HG03060 (cell line): ENCODE results near the gene CMPK1.
"Not testable (repeated sequence)": the region's sequence is repeated elsewhere in the genome, so short reads cannot be mapped to it uniquely, and the experiment has no call there.

Experiments used
- ATAC-seq: cut with Tn5 transposase; IDR thresholded peaks from one replicate; pipeline ENCODE4 v1.9.1; 2021; ENCODE audit warnings: low read depth, moderate number of reproducible peaks; ENCODE audit not compliant: unreplicated experiment

The CMPK1 gene, protein sequence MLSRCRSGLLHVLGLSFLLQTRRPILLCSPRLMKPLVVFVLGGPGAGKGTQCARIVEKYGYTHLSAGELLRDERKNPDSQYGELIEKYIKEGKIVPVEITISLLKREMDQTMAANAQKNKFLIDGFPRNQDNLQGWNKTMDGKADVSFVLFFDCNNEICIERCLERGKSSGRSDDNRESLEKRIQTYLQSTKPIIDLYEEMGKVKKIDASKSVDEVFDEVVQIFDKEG

GRCh38 chr1:47333578-47333921 is at the start of gene CMPK1:
Gene CMPK1, plus strand, starts transcription at chr1:47333790. Its CDS starts 156 bp downstream, at chr1:47333946.
- ATAC-seq = peak; percentile 62

DNA sequence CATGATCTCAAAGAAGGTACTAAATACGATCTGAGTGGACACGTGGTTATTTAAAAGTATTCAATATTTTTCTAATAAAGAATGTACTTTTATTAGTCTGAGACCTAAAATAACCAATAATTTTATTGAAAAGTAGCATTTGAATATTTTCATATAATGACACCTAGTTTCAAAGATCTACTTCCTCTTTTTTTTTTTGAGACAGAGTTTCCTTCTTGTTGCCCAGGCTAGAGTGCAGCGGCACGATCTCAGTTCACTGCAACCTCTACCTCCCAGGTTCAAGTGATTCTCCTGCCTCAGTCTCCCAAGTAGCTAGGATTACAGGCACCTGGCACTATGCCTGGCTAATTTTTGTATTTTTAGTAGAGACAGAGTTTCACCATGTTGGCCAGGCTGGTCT is 45.5 kb upstream of the CMPK1 start:
- not testable (repeated sequence) for ATAC-seq

DNA sequence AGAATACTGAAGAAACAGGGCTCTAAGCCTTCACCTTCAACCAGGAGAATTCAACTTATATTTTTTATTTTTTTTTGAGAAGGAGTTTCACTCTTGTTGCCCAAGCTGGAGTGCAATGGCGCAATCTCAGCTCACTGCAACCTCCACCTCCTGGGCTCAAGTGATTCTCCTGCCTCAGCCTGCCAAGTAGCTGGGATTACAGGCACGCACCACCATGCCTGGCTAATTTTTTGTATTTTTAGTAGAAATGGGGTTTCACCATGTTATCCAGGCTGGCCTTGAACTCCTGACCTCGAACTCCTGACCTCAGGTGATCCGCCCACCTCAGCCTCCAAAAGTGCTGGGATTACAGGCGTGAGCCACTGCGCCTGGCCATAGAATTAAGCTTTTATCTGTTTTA is 38.7 kb upstream of the CMPK1 start:
- not testable (repeated sequence) for ATAC-seq

- no peak for ATAC-seq
Observed at GRCh38 chr1:47295579-47295978, 38.0 kb upstream of the CMPK1 start.

GRCh38 chr1:47298025-47298699 is 35.4 kb upstream of the CMPK1 start:
- ATAC-seq = no peak

DNA sequence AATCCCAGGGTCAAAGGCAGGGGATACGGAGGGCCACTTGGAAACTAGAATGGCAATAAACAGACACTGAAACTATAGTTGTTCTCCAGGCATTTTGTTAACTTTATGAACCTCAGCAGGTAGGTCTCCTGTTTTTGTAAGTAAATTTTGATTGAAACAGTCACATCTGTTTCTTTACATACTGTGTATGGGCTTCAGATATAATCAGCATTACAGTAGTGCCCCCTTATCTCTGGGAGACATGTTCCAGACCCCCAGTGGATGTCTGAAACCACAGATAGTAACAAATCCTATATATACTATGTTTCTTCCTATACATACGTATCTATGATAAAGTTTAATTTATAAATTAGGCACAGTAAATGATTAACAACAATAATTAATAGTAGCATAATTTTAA is 31.1 kb upstream of the CMPK1 start:
- no peak for ATAC-seq

- ATAC-seq = no peak
Observed at GRCh38 chr1:47309427-47309826, 24.2 kb upstream of the CMPK1 start.

DNA sequence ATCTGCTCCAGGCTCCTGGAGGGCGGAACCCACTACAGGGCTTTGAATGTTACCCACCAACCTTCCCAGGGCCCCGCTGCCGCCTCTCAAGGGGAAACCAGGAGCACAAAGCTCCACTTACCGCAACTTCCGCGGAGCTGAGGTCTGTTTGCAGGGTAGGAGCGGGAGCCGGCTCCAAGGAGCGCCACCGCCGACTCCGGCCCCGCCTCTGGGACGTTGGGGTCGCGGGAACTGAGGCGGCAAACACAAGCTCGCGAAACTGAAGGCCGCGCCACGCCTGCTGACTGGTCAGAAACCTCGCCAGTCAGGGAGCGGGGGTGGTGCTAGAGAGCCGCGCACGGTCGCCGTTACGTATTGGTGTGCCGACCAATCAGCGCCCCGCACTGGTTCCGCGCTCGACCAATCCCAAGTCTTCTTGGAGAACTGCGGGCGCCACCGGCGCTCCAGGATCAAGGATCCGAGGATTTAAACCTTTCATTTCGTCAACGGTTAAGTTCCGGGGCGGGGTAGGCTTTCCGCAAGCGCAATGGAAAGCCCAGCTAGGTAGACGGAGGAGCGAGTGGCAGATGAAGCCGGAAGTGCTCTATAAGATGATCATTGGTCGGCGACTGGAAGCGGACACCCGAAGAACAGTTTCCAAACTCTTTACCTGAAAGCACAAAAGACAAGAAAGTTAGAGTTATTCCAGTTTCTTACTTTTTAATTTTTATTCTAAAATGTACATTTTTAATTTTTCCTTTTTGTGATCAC is 19.5 kb upstream of the CMPK1 start, which contains the start of gene STIL:
Gene STIL, minus strand, starts transcription at position 233 of the 750 bp plus-strand sequence. CDS start 3,828 bp downstream, outside the sequence.
- ATAC-seq = peak; percentile 97

DNA sequence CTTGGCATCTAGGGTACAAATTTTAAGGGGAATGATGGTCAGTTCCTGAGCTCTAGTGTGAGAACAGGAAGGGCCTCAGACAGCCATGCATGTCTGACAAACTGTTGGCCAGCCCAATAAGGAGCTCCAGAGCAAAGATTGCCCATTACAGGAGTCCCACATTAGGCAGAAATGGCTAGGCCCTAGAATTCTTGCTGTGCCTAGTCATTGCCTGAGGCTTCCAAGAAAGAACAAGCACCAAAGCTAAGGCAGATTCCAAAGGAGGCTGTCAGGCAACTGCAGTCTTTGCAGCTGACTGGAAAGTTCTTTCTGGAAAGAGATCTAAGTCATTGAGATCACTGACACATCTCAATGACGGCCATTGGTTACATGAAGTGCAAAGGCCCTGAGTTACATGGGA is 15.7 kb upstream of the CMPK1 start:
- no peak for ATAC-seq

DNA sequence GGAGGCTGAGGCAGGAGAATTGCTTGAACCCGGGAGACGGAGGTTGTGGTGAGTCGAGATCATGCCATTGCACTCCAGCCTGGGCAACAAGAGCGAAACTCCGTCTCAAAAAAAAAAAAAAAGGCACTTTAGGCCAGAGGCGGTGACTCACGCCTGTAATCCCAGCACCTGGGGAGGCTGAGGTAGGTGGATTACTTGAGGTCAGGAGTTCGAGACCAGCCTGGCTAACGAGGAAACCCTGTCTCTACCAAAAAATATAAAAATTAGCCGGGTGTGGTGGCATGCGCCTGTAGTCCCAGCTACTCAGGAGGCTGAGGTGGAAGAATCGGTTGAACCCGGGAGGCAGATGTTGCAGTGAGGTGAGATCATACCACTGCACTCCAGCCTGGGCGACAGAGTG is 13.6 kb upstream of the CMPK1 start:
- ATAC-seq = not testable (repeated sequence)

GRCh38 chr1:47323599-47324031 is 10.0 kb upstream of the CMPK1 start:
- no peak for ATAC-seq

GRCh38 chr1:47324682-47325081 is 8.9 kb upstream of the CMPK1 start:
- ATAC-seq = no peak

- no peak for ATAC-seq
Observed at GRCh38 chr1:47325528-47325927, 8.1 kb upstream of the CMPK1 start.

DNA sequence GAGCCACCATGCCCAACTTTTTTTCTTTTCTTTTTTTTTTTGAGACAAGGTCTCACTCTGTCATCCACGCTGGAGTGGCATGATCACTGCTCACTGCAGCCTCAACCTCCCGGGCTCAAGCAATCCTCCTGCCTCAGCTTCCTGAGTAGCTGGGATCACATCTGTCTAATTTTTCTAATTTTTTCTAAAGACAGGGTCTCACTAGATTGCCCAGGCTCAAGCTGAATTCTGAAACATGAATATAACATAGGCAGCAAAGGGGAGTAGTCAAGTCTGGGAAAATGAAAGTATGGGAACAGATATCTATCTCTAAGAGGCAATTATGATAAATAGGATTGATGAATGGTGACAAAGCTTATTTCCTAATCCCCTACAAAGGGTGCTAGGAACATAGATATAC is 7.3 kb upstream of the CMPK1 start:
- ATAC-seq = no peak

- no peak for ATAC-seq
Observed at GRCh38 chr1:47328992-47329391, 4.6 kb upstream of the CMPK1 start.

DNA sequence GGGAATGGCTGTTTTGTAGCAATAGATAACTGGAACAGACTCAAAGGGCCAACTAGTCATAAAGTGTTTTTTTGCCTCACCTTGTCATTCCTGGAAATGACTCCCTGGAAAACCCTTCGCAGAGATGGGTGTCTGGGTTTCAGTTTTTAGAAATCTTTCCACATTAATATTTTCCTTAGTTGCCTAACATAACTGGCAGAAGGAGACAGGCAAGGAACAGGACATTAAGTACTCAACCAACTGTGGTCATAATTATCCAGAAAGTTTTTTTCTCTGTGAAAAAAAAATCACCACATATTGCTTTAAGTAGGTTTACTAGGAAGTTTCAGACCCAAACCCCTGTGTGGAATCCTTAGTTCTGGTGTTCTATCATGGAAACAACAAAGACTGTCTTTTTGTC is 3.4 kb upstream of the CMPK1 start:
- ATAC-seq = no peak

- ATAC-seq = no peak
Observed at GRCh38 chr1:47331875-47332274, 1.7 kb upstream of the CMPK1 start.

DNA sequence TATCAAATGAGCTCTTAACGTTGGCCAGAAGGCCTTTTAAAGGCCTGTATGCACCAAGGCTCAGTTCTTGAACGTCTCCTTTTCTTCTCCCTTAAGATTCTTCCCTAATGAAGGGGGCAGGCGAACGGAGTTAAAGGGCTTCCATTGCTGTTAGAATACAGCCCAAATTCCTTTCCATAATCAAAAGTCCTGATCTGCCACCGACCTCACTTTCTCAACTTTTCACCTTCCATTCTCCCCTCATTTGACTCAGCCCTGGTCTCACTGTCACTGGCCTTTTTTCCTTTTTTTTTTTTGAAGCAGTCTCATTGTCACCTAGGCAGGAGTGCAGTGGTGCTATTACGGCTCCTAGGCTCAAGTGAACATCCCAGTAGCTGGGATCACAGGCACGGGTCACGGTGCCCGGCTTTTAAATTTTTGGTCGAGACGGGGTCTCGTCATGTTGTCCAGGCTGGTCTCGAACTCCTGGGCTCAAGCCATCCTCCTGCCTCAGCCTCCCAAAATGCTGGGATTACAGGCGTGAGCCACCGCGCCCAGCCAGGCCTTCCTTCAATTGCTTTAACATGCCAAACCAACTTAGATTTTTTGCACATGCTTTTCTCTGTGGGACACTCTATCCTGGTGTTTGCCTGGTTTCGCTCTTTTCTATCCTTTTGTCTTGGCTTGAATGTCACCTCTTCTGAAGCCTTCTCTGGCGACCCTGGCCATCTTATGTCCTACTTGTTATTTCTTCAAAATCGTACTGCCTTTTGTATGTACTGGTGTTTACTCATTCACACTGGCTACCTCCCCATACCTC is 612 bp upstream of the CMPK1 start:
- ATAC-seq = no peak

DNA sequence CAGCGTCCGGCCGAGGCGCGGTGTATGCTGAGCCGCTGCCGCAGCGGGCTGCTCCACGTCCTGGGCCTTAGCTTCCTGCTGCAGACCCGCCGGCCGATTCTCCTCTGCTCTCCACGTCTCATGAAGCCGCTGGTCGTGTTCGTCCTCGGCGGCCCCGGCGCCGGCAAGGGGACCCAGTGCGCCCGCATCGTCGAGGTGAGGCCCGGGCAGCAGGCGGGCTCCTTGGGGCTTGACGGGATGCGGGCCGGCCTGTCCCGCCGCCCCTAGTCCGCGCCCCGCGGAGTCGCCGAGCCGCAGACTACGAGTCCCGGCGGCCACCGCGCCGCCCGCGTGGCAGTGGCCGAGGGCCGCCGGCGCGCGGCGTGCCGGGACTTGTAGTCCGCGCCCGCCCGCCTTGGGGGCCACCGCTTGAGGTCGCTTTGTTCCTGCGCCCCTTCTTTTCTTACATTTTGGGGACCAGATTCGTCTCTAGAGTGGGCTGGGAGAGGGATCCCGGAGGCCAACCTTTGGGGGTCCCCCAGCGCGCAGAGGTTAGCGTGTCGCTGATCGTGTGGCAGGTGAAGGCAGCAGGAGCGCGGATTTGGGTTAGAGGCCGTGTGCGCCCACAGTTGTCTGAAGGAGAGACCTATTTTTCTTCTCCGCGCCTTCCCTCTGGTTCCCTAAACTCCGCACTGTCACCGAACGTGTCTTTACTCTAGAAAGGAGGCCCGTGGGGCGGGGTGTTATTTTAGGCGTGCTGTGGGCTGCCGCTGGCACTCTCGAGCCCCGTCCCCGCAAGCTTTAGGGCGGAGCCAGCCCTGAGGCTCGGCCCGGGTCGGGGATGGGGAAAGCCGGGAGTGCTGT is 553 bp downstream of the CMPK1 start:
- peak; percentile 38 for ATAC-seq
